Smooth muscle cell (in vitro differentiated cells): ENCODE data around the gene PEPD. TPM values are rescaled to one million over a fixed set of nuclear protein-coding genes. Genes with fewer than 3 reads are reported as not detected.

Experiments used
- DNase-seq: peaks from one replicate; lab custom pipeline; 2025; ENCODE audit not compliant: unreplicated experiment; lab: John Stamatoyannopoulos, UW
- H2AFZ ChIP-seq: fragments of 200-600 bp; sonication (generic); 2 replicates; pipeline ENCODE4 v1.6.0; 2016; ENCODE audit warnings: antibody characterized with exemption, low read depth, mild to moderate bottlenecking
- H3F3A ChIP-seq: fragments of 200-600 bp; sonication (generic); 2 replicates; pipeline ENCODE4 v1.6.0; 2017; ENCODE audit warnings: antibody characterized with exemption, low read depth
- H3K27ac ChIP-seq: fragments of 200-600 bp; sonication (generic); 2 replicates; pipeline ENCODE4 v1.5.1; 2016; ENCODE audit warnings: low read depth, mild to moderate bottlenecking
- H3K27me3 ChIP-seq: fragments of 200-600 bp; sonication (generic); 2 replicates; pipeline ENCODE4 v1.6.1; 2016; ENCODE audit warnings: low read depth, mild to moderate bottlenecking
- H3K36me3 ChIP-seq: fragments of 200-600 bp; sonication (generic); 2 replicates; pipeline ENCODE4 v1.5.1; 2016; ENCODE audit warnings: low read depth
- H3K4me1 ChIP-seq: fragments of 200-600 bp; sonication (generic); 2 replicates; pipeline ENCODE4 v1.5.1; 2016; ENCODE audit warnings: low read depth
- H3K4me2 ChIP-seq: fragments of 200-600 bp; sonication (generic); 2 replicates; pipeline ENCODE4 v1.6.0; 2016; ENCODE audit warnings: mild to moderate bottlenecking
- H3K4me3 ChIP-seq: fragments of 200-600 bp; sonication (generic); 2 replicates; pipeline ENCODE4 v1.5.1; 2016; ENCODE audit warnings: mild to moderate bottlenecking
- H3K79me2 ChIP-seq: fragments of 200-600 bp; sonication (generic); 2 replicates; pipeline ENCODE4 v1.6.0; 2016; ENCODE audit warnings: low read depth, mild to moderate bottlenecking
- H3K9ac ChIP-seq: fragments of 200-600 bp; sonication (generic); 2 replicates; pipeline ENCODE4 v1.6.0; 2016; ENCODE audit warnings: low read depth
- H3K9me3 ChIP-seq: fragments of 200-600 bp; sonication (generic); replicated peaks from 2 replicates; pipeline ENCODE4 v1.5.1; 2016; ENCODE audit warnings: low read depth
- H4K20me1 ChIP-seq: fragments of 200-600 bp; sonication (generic); 2 replicates; pipeline ENCODE4 v1.6.0; 2016; ENCODE audit warnings: low read depth
- CTCF ChIP-seq: fragments of 200-600 bp; sonication (generic); IDR thresholded peaks from 2 replicates; pipeline ENCODE4 v1.5.1; 2017; ENCODE audit warnings: borderline replicate concordance, mild to moderate bottlenecking, antibody characterized with exemption; ENCODE audit not compliant: insufficient read depth, poor library complexity, severe bottlenecking
- WGBS: methylation state at CpG from one replicate; pipeline ENCODE4 v1.1.7; 2016; ENCODE audit warnings: low lambda C conversion rate; 5-methylcytosine and 5-hydroxymethylcytosine counted together
- polyA plus RNA-seq: library from polyadenylated mRNA; unstranded; fragments of >200 nt; fragmentation: Nextera tagmentation; extraction: Ambion mirVana; gene quantifications from 2 replicates; pipeline ENCODE4 v1.2.1, GENCODE V29; 2016
- total RNA-seq: library from RNA; depleted of rRNA; stranded (reverse); fragments of >200 nt; gene quantifications from 2 replicates; pipeline ENCODE4 v1.2.3, GENCODE V29; 2014

Gene PEPD
- total and polyA plus RNA-seq, 2 experiments from 2014 or later = 57.2 to 70.4 TPM

GRCh38 chr19:33469171-33470039 is 52.2 kb downstream of the PEPD start:
- Histone ChIP-seq H3K9me3 (no peaks in the 10 kb centered on the region), H3F3A (no peaks in the 10 kb centered on the region), H3K27me3 (no peaks in the 10 kb centered on the region), H3K4me1 (no peaks in the 10 kb centered on the region), H3K27ac (no peak overlapping the region), H3K36me3 (no peaks in the 10 kb centered on the region), H4K20me1 (peaks cover 25% of the 10 kb centered on the region), H3K9ac (no peak overlapping the region), H3K79me2 (no peaks in the 10 kb centered on the region), H3K4me3 (no peak overlapping the region), H2AFZ (no peak overlapping the region), H3K4me2 (no peak overlapping the region)
- DNase-seq = no peak
- 96% methylated on average over 18 of the region's 20 CpGs for WGBS
- no peak for TF ChIP-seq CTCF

- no peak for DNase-seq
- Histone ChIP-seq H3K9ac (no peak overlapping the region), H3K4me2 (no peak overlapping the region), H3K4me1 (no peaks in the 10 kb centered on the region), H3K36me3 (no peaks in the 10 kb centered on the region), H3K27me3 (no peaks in the 10 kb centered on the region), H4K20me1 (peaks cover 20% of the 10 kb centered on the region), H3K79me2 (no peaks in the 10 kb centered on the region), H3F3A (no peaks in the 10 kb centered on the region), H3K27ac (no peak overlapping the region), H3K9me3 (no peaks in the 10 kb centered on the region), H2AFZ (no peak overlapping the region), H3K4me3 (no peak overlapping the region)
- 93% methylated on average over 31 of the region's 31 CpGs for WGBS
- no peak for TF ChIP-seq CTCF
Measured at GRCh38 chr19:33468361-33469170, 53.0 kb downstream of the PEPD start.

- Histone ChIP-seq H3K9me3 (no peaks in the 10 kb centered on the region), H3K36me3 (no peaks in the 10 kb centered on the region), H3K27ac (no peak overlapping the region), H3K4me2 (no peak overlapping the region), H3F3A (no peaks in the 10 kb centered on the region), H3K79me2 (no peaks in the 10 kb centered on the region), H3K4me3 (no peak overlapping the region), H3K27me3 (no peaks in the 10 kb centered on the region), H3K9ac (no peak overlapping the region), H2AFZ (no peak overlapping the region), H3K4me1 (no peaks in the 10 kb centered on the region), H4K20me1 (peaks cover 12% of the 10 kb centered on the region)
- WGBS = 94% methylated on average over 11 of the region's 11 CpGs
- no peak for TF ChIP-seq CTCF
- no peak for DNase-seq
Measured at GRCh38 chr19:33467851-33468250, 53.7 kb downstream of the PEPD start.
